ENCODE data around the gene U2AF1.
"Not testable (repeated sequence)": the region's sequence is repeated elsewhere in the genome, so short reads cannot be mapped to it uniquely, and the experiment has no call there.

Gene U2AF1

GRCh38 chr21:43106965-43107793 is at the start of gene U2AF1:
U2AF1 (minus strand) TSS chr21:43107570; CDS start chr21:43107494, 76 bp downstream.
- DNase-seq (ENCODE audit: low read depth): not testable (repeated sequence)

DNA sequence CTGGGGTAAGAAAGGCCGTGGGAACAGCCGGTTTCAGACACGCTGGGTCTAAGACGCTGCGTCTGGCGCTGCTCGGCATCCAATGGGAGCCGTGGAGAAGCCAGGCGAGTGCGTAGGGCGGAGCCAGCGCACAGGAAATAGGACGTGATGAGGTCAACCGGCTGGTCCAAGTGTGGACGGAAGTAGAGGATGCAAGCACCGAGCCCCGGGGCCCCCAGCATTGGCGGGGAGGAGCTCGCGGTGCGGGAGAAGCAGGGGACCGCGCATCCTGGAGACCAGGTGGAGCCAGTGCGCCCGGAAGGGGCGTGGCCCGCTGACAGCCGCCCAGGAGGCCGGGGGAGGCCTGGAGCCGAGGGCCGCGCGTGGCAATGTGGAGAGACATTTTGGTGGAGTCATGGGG is 46.2 kb upstream of the U2AF1 start:
- DNase-seq (ENCODE audit: low read depth): not testable (repeated sequence)

- not testable (repeated sequence) for DNase-seq (ENCODE audit: low read depth)
These were observed 42.0 kb upstream of the U2AF1 start for GRCh38 chr21:43149344-43149743.

DNA sequence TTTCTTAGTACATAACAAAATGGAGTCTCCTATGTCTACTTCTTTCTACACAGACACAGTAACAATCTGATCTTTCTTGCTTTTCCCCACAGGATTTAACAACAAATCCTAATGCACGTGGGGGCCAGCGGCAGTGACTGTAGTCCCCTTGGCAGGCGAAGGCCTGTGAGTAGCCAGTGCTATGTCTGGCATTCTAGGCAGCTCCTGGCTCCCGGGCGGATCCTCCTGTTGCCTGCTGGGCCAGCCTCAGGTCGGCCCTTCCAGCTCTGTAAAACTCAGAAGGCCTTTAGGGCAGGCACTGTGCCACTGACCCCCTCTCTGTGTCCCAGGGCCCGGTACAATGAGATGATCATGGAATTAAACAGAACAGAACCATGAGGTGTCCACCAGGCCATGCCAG is 40.6 kb upstream of the U2AF1 start:
- not testable (repeated sequence) for DNase-seq (ENCODE audit: low read depth)

GRCh38 chr21:43146637-43147036 is 39.3 kb upstream of the U2AF1 start:
- DNase-seq (ENCODE audit: low read depth): not testable (repeated sequence)

DNA sequence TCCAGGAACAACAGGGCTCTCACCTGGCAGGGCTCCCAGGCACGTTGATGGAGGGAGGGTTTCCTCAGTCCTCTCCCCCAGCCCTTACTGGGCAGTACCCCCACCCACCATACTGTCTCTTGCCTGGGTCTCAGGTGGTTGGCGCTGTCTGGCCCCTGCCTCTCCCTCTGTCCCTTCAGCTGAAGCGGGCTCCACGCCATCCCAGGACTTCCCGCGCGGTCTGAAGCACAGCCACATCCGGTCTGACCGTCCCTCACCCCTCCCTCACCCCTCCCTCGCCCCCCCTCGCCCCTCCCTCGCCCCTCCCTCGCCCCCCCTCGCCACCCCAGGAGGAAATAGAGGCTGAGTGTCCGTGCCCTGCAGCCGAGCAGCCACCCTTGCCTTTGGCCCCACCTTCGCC is 34.0 kb upstream of the U2AF1 start:
- not testable (repeated sequence) for DNase-seq (ENCODE audit: low read depth)

DNA sequence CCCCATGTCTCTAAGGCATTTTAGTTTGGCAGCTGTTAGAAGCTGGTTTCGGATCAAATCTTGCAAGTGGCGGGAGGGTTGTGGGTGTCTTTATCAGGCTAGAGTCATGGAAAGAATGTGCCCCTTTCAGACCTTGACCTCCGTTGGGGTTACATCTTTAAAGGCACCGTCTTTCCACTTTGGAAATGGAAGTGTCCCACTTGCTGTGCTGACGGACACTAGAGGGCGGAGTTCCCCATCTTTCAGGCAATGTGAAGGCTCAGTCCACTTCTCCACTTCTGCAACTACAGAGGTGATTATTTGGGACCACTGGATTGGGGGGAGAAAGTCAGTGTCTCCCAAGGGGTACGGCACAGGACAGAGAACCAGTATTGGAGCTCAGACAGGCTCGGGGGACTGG is 31.6 kb upstream of the U2AF1 start:
- DNase-seq (ENCODE audit: low read depth): not testable (repeated sequence)

GRCh38 chr21:43134520-43134919 is 27.1 kb upstream of the U2AF1 start:
- not testable (repeated sequence) for DNase-seq (ENCODE audit: low read depth)

DNA sequence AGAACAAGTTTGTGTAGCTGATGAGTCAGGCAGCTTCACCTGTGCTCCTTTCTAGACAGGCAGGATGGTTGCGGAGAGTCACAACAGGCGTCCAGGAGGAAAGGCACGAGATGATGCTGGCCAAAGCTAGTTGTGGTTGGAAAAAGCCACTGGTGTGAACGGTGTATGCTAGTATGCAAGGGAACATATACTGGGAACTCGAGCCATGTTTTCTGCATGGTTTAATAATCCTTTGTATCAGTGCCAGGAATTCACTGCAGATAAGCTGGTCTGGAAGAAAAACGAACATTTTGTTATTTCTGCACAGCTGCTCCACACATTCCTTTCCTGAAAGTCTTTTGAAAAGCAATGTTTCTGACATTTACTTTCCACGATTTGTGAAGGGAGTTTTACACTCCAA is 22.7 kb upstream of the U2AF1 start:
- not testable (repeated sequence) for DNase-seq (ENCODE audit: low read depth)

DNA sequence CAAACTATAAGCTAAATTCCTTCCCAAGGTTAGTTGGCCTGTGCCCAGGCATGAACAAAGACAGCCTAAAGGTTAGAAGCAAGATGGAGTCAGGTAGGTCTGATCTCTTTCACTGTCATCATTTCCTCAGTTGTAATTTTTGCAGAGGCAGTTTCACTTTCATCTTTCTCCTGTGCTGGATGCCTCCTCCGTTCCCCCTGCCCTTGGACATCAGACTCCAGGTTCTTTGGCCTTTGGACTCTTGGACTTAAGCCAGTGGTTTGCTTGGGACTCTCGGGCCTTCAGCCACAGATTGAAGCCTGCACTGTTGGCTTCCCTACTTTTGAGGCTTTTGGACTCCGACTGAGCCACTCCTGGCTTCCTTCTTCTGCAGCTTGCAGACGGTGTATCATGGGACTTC is 8.6 kb upstream of the U2AF1 start:
- DNase-seq (ENCODE audit: low read depth): not testable (repeated sequence)

GRCh38 chr21:43114483-43114882 is 7.1 kb upstream of the U2AF1 start:
- DNase-seq (ENCODE audit: low read depth): not testable (repeated sequence)

DNA sequence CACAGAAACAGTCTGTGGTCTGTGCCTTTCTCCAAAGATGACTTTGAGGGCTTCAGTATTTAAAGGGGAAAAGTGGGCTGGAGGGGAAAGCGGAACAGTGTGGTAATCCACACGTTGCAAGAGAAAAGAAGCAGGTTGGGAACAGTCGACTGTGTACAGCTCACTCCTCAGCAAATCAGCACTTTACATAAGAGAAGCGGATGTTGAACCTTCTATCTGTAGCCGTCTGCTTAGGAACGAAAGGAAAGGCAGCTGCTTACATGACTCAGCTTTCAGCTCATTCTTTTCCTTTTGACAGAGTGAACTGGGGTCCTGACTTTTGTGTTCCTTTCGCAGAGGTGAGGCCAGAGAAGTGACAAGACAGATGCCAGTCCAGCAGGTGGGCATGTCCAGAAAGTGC is 1.6 kb upstream of the U2AF1 start:
- DNase-seq (ENCODE audit: low read depth): not testable (repeated sequence)

DNA sequence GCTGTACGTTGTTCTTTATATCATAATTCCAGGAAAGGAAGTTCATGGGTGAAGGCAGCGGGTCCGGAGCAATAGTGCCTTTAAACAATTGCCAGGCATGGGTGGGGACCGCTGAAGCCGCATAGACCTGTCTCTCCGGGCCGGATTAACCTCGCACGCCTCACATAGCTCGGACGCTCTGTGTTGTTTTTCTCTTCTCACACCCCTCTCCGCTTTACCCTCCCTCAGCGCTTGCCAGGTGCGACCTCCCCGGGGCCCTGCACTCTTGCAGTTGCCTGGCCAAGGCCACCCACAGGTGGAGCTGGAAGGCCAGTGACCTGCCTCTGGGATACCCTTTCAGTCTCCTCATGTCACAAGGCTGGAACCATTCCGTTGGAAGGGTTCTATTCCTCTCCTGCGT is 807 bp upstream of the U2AF1 start:
- DNase-seq (ENCODE audit: low read depth): not testable (repeated sequence)

- DNase-seq (ENCODE audit: low read depth): not testable (repeated sequence)
These were observed 396 bp upstream of the U2AF1 start for GRCh38 chr21:43107794-43108137.

DNA sequence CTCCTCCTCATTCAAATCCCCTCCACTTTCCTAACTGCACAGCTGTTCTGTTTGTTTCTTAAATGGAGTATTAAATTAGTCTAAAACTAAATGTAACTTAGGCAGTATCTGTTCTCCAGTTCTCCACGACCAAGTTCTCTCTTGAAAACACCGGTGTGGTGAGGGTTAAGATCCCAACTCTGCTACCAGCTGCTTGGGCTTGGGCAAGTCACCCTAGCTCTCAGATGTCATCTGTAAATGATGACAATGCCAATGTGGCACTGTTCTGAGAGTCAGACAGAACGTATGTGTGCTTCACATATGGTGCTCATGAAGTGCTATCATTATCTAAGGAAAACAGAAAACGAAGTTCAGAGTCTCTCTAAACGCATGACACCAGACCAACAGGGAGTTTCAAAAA is 2.7 kb downstream of the U2AF1 start:
- DNase-seq (ENCODE audit: low read depth): not testable (repeated sequence)

- not testable (repeated sequence) for DNase-seq (ENCODE audit: low read depth)
These were observed 5.1 kb downstream of the U2AF1 start for GRCh38 chr21:43102281-43102680.

DNA sequence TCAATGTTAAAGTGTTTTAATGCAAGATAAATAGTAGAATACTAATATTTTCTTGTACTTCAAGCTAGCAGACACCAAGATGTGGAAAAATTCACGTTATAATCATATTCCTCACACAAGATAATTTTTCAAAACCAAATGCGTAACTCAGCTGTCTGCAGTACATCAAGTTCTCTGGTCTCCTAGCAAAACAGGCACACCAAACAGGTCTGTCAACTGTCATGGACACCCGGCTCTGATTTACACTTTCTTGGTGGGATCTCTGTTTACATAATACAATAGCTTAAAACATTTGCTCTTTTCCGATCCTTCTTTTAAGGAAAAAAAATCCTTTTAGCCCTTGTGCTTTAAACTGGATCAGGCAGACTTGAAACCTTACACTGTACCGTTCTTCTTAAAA is 5.7 kb downstream of the U2AF1 start:
- not testable (repeated sequence) for DNase-seq (ENCODE audit: low read depth)

DNA sequence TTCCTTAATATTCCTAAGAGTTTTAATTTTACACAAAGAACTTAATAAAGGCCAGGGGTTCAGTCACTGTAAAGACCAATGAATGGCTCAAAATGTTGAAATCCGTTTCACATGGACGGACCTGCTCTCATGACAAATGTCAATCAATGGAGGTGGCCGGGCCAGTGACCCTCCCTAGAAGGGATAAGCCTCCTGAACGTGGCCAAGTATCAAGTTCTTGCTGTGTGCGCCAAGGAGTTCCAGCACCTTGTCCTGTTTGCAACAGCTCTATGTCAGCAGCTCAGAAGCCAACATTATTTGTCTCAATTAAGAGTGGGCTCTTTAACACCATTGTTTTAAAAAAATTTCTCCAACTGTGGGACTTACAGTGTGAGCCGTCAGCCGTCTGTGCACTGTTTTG is 6.4 kb downstream of the U2AF1 start:
- DNase-seq (ENCODE audit: low read depth): not testable (repeated sequence)

GRCh38 chr21:43091979-43092614 is 15.3 kb downstream of the U2AF1 start:
- not testable (repeated sequence) for DNase-seq (ENCODE audit: low read depth)

DNA sequence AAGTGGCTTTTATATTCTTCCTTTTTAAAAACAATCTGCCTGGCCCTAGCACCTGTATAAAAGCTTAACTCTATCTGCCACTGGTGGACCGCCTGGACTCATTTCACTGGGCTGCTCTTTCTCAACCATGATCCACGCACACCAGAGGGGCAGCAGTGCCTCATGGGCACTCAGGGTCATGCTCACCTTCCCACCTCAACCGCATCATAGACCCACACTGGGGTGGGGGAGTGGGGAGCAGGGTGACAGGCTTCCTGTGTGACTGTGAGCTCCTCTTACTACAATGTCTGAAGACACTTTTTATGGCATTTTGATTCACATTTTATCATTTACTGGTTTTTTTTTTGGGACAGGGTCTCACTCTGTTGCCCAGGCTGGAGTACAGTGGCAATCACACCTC is 16.4 kb downstream of the U2AF1 start:
- not testable (repeated sequence) for DNase-seq (ENCODE audit: low read depth)

DNA sequence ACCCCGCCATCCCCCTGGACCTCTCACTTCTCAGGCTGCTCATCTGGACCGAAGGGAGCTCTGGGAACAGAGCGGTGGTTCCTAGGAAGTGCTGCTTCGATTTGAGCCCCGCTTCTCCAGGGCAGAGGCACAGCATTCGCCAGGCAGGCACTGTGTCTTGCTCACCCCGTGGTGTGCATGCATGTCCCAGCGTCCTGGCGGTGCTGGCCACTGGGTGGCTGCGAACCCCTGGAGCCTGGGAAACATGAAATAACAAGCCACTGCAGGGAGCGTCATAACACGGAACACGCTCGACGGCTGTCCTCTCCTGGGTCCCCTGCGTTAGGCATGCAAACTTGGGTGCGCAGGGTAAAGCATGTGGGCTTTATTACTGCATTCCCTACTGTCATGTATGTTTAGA is 17.9 kb downstream of the U2AF1 start:
- DNase-seq (ENCODE audit: low read depth): not testable (repeated sequence)

DNA sequence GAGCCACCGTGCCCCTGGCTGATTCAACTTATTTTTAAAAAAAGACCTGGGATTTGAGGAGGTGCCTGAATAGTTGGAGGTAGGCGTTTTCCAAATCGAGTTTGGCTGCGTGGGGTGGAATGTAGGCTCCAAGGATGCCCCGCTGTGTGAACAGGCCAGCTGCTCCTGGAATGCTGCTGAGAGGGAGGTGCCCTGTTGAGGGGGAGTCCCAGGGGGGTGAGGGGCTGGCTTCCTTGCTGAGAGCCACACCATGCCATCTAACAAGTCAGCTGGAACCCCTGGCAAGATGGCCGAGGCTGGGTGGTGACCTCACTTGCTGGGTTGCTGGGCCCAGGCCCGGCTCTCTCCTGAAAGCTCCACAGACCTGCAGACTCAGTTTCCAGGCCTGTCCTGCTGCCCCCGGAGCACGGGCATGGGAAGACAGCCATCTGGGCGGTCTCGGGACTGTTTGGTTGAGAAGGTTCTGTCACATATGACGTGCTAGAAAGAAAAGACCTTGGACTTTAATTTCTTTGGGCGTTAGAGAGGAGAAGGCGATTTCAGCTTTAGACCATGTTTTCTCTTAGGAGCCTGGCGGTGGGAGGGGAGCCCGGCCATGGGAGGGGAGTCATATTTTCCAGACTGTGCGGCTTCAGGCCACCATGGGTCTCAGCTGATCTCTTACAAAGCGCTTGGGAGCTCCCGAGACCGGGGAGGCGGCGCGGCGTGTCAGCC is 24.6 kb downstream of the U2AF1 start:
- not testable (repeated sequence) for DNase-seq (ENCODE audit: low read depth)

GRCh38 chr21:43076643-43077042 is 30.7 kb downstream of the U2AF1 start:
- DNase-seq (ENCODE audit: low read depth): not testable (repeated sequence)
